NOMO-1 (cell line): ENCODE measurements around the gene KIF18A.
"Not testable (repeated sequence)": the region's sequence is repeated elsewhere in the genome, so short reads cannot be mapped to it uniquely, and the experiment has no call there.

Source experiments
- DNase-seq, 2 experiments: peaks; one replicate each; lab custom pipeline; 2025; ENCODE audit not compliant: unreplicated experiment in 2 of 2; lab: John Stamatoyannopoulos, UW

The KIF18A gene

DNA sequence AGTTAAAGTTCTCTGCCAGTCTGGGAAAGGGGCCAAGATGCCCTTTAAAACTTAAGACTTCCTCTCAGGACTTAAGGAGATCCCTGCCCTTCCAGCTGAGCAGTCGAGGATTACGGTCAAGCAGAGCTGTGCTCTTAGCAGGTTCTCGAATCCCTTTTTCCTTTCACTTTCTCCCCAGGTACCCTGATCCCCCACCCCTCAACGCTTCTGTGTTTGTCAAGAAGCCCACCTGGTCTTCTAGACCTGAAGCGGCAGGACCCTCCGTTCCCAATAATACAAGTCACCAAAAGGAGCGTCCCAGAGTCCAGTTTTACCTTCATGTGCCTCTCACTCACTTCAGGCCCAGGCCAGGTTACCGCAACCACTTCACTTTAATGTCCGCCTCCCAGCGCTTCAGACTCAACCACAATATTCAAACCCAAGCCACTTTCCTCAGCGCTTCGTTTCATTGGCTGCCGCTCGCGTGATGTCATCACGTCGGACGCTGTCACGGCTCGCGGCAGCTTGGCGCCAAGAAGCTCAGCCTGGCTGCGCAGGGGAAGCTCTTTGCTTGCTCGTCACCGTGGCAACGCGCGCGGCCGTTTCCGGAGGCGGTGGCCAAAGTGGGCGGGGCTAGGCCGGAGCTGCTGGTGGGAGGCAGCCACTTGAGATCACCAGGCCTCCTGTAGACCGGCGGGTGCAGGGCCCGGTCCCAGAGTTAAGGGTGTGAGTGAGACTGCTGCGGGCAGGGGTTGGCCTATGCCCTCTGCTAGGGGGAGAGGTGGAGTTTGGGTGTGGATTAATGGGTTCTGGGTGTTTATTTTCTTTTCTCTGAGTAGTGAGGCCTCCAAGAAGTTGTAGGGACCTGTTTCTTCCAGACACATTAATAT, at the start of gene KIF18A, which contains the start of gene METTL15:
Gene KIF18A, minus strand, starts transcription at position 407 of the 869 bp plus-strand sequence. CDS start 10,209 bp downstream, outside the sequence.
Gene METTL15, plus strand, starts transcription at position 639 of the 869 bp plus-strand sequence. CDS start 4,947 bp downstream, outside the sequence.
- peak; percentile 97 to 99 for DNase-seq

- DNase-seq = no peak
Observed at GRCh38 chr11:28153586-28153985, 45.6 kb upstream of the KIF18A start.

DNA sequence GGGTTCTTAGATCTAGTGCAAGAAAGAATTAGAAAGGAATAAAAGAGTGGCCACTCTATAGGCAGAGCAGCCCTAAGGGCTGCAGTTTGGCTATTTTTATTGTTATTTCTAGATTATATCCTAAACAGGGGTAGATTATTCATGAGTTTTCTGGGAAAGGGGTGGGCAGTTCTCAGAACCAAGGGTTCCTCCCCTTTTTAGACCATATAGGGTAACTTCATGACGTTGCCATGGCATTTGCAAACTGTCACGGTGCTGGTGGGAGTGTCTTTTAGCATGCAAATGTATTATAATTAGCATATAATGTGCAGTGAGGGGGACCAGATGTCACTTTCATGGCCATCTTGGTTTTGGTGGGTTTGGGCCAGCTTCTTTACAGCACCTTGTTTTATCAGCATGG, 44.8 kb upstream of the KIF18A start:
- DNase-seq = no peak

- no peak for DNase-seq
Observed at GRCh38 chr11:28146123-28146751, 38.3 kb upstream of the KIF18A start.

- DNase-seq = no peak
Observed at GRCh38 chr11:28144808-28145207, 36.9 kb upstream of the KIF18A start.

DNA sequence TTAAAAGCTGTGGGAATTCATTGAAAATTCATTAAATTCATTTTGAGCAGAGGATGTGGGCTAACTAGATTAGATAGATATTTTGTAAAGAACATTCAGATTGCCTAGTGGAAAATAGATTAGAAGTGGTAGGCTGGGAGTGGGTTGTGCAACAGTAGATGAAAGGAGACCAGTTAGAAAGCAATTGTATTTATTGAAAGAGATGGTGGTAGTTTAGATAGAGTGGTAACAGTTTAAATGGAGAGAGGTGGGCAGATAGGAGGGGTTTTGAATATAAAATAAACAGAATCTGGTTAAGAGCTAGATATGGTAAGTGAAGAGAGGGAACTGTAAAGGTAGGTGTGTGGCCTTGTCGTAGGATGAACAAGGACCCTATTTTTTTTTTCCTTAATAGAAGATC, 34.8 kb upstream of the KIF18A start:
- DNase-seq = no peak

GRCh38 chr11:28140689-28141455, 32.9 kb upstream of the KIF18A start:
- no peak for DNase-seq

DNA sequence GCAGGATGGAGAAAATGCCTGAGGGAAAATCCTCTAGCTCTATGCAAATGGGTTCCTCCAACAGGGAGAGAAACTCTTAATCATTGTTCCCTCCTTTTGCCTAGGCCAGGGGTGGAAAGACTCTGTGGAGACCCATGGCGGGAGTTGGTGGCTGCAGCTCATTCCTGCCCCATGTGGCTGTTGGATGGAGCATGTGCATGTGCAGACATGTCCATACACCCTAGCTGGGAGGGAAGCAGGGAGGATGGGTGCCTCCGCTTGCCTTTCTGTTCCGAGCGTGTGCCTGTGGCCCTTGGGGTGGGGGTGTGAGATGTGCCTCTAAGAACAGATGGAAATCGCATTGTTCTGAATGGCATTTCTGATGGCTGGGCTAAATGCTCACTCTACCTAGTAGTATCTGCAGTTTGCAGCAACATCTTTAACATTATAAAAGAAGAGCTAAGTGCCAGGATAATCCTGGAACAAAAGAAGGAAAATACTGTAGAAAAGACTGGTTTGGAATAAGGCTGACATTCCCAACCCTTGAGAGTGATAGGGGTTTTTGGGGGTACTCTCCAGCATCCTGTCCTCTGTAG, 32.0 kb upstream of the KIF18A start:
- DNase-seq = no peak

DNA sequence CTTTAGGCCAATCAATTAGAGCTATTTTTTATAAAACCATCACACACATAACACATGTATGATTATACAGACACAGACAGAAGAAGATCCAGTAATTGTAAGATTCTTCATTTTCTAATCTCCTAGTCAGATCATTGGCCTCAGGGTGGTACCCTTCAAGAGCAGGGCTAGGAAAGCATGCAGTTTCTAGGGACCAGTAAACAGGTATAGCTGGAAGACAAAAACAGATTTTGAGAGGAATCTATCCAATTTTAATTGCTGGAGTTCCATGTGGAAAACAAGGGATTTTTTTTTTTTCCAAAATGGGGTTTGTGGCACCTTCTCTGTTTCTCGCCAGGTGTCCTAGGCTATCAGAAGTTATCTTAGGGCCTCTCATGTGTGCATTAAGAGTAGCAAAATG, 29.9 kb upstream of the KIF18A start:
- no peak for DNase-seq

DNA sequence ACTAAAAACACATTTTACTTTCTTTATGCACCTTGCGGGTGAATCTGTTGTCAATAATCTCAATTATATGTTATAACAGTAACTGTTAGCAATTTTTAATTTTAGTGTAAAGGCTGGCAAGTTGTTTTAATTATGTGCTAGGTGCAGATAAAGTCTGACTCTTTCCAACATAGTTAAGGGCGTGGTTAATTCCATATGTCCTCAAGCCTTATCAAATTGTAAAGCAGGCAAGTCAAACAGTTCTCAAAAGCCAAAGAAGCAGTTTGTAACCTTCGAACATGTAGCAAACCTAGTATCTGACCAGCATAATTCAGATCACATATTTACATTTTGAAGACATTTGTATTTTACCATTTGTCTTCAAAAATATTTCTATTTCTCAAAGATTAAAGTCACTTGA, 29.4 kb upstream of the KIF18A start:
- DNase-seq = no peak

- DNase-seq = not testable (repeated sequence)
Observed at GRCh38 chr11:28136157-28136556, 28.2 kb upstream of the KIF18A start.

- no peak for DNase-seq
Observed at GRCh38 chr11:28133146-28133545, 25.2 kb upstream of the KIF18A start.

DNA sequence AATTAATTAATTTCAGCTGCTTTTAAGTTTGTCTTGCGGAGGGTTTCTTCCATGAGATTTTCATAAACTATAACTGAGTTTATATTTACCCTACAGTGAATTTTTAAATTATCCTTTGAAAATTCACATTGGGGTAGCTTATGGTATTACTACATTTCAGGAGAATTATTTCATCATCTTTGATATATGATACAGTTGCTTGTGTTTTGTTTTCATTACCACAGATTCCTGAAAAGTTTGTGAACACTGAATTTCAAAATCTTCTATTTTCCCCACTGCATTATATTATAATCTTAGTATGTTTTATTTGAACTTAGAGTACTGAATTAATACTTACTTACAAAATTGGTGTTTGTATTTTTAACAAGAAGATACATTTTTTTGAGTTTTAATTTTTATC, 24.6 kb upstream of the KIF18A start:
- DNase-seq = no peak

- no peak for DNase-seq
Observed at GRCh38 chr11:28123151-28123581, 15.2 kb upstream of the KIF18A start.

GRCh38 chr11:28117712-28118111, 9.8 kb upstream of the KIF18A start:
- DNase-seq = no peak

GRCh38 chr11:28114731-28115130, 6.8 kb upstream of the KIF18A start:
- DNase-seq = no peak

DNA sequence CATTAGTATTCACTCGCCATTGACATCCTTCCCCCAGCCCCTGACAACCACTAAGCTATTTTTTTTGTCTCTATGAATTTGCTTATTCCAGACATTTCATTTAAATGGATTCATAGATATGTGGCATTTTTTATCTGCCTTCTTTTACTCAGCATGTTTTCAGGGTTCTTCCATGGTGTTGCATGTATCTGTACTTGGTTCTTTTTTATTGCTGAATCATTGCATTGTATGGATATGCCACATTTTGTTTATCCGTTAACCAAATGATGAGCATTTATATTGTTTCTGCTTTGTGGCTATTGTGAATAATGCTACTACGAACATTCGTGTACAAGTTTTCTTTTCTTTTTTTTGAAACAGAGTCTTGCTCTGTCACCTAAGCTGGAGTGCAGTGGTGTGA, 6.2 kb upstream of the KIF18A start:
- DNase-seq = no peak

GRCh38 chr11:28110821-28111200, 2.9 kb upstream of the KIF18A start:
- no peak for DNase-seq

DNA sequence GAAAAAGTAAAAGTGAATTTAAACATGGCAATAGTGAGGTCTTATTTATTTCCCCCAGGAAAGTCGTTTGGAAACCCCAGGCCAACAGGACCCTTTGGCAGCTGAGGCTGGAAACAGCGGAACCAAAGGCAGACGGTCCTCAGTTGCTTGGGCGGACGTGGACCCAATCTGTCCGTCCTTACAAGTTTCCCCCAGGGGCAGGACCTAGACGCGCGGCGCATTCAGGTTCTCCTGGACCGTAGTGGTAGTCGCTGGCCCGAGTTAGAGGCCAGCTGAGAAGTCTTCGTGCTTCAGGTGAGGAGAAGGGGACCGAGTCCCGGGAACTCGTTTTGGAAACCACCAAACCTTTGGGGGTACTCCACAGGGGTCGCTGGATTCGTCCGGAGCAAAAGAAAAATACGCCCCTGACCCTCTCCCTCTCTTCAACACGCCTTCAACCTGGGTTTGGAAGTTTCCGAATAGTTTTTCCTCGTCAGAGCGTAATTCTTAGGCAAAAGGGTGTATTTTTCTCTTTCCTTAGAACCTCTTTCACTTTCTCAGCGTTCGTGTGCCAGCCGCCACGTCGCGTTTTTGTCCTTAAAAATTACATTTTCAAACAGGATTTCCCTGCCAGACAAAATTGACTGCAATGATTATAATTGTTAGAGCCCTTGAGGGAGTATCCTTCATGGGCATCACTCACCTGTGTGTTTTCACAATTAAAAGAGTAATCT, 2.3 kb upstream of the KIF18A start:
- DNase-seq = peak; percentile 39 to 55

- DNase-seq = no peak
Observed at GRCh38 chr11:28108958-28109357, 1.0 kb upstream of the KIF18A start.
